Esophagus squamous epithelium (tissue), 5 donors: ENCODE data around the gene GALNT7. TPM values are rescaled to one million over a fixed set of nuclear protein-coding genes. Genes with fewer than 3 reads are reported as not detected.

Source experiments
- DNase-seq: peaks from one replicate; lab custom pipeline; 2025; lab: John Stamatoyannopoulos, UW
- H3K27ac ChIP-seq, 4 donors: fragments of 200-600 bp; sonication (generic); one replicate each; pipeline ENCODE4 v1.5.1; 2016 to 2019; ENCODE audit warnings: mild to moderate bottlenecking in 1 of 4
- H3K27me3 ChIP-seq, 4 donors: fragments of 200-600 bp; sonication (generic); 1 replicate in 3 of 4; 2 replicates in 1 of 4; pipeline versions ENCODE4 v1.5.1 to v1.6.0; 2017 to 2021; ENCODE audit warnings: antibody characterized with exemption in 1 of 4
- H3K36me3 ChIP-seq, 3 donors: fragments of 200-600 bp; sonication (generic); one replicate each; pipeline ENCODE4 v1.5.1; 2016 to 2019
- H3K4me1 ChIP-seq, 3 donors: fragments of 200-600 bp; sonication (generic); one replicate each; pipeline ENCODE4 v1.5.1; 2017 to 2019
- H3K4me3 ChIP-seq, 4 donors: fragments of 200-600 bp; sonication (generic); 1 replicate in 3 of 4; 2 replicates in 1 of 4; pipeline ENCODE4 v1.5.1; 2016 to 2019; ENCODE audit warnings: mild to moderate bottlenecking in 2 of 4, moderate library complexity in 1 of 4
- H3K9me3 ChIP-seq, 3 donors: fragments of 200-600 bp; sonication (generic); one replicate each; pipeline ENCODE4 v1.5.1; 2016 to 2019
- POLR2A ChIP-seq, 4 donors: fragments of 450-650 bp; IDR thresholded peaks; one replicate each; pipeline ENCODE4 v1.6.1; 2017; ENCODE audit warnings: antibody characterized with exemption in 4 of 4, mild to moderate bottlenecking in 4 of 4, moderate library complexity in 3 of 4
- WGBS, 2 donors: methylation state at CpG; one replicate each; pipeline ENCODE4 v1.1.5; 2018; 5-methylcytosine and 5-hydroxymethylcytosine counted together
- intact Hi-C: fragments of 100-400 bp; cut with DNase I; formaldehyde crosslinking; loops from one replicate; pipeline ENCODE4 v1.15.0; 2022
- total RNA-seq, 4 donors: library from RNA; depleted of rRNA; stranded (reverse); fragments of >200 nt; gene quantifications; one replicate each; pipeline ENCODE4 v1.1.0, GENCODE V29; 2016
- TF ChIP-seq, protein P1 (sequence below), 6 experiments: fragments of 450-650 bp in 4 of 6; fragments of 200-600 bp in 2 of 6; sonication (generic) in 2 of 6; IDR thresholded peaks; one replicate each; pipeline ENCODE4 v1.5.1; 2016 to 2019; ENCODE audit warnings: antibody characterized with exemption in 6 of 6, mild to moderate bottlenecking in 4 of 6, moderate library complexity in 4 of 6
- donor health status: DM: yes; HTN: yes; CAD: no.

The GALNT7 gene
- total RNA-seq, 4 donors from 2014 or later = 17.9 to 33.8 (median 23.6) TPM

DNA sequence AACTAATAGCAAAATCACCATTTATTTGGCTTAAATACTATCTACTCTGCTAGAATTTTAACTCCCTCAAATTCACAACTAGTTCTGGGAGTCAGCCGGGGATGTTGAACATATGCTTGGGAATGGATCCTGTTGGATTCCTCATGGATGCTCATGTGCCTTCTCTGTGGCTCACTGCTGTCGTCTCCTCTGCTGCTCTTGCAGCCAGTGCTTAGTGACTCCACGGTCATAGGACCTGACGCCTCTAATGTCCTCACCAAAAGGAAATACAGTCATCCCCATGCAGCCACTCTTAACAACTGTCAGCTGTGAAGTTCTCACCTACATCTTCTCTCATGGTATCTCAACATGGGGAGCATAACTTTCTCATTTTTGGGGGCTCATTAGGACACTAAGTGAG, 106.1 kb downstream of the GALNT7 start:
- Histone ChIP-seq H3K4me3 (no peak overlapping the region), H3K36me3 (peaks cover 0 to 12% (median 0%) of the 10 kb centered on the region in 3 donors), H3K9me3 (no peaks in the 10 kb centered on the region), H3K27ac (no peak overlapping the region), H3K27me3 (no peaks in the 10 kb centered on the region), H3K4me1 (peaks cover 0 to 4% (median 0%) of the 10 kb centered on the region in 3 donors)
- no peak for TF ChIP-seq POLR2A (IDR thresholded peaks at IDR 0.05)
- TF ChIP-seq, protein P1, sequence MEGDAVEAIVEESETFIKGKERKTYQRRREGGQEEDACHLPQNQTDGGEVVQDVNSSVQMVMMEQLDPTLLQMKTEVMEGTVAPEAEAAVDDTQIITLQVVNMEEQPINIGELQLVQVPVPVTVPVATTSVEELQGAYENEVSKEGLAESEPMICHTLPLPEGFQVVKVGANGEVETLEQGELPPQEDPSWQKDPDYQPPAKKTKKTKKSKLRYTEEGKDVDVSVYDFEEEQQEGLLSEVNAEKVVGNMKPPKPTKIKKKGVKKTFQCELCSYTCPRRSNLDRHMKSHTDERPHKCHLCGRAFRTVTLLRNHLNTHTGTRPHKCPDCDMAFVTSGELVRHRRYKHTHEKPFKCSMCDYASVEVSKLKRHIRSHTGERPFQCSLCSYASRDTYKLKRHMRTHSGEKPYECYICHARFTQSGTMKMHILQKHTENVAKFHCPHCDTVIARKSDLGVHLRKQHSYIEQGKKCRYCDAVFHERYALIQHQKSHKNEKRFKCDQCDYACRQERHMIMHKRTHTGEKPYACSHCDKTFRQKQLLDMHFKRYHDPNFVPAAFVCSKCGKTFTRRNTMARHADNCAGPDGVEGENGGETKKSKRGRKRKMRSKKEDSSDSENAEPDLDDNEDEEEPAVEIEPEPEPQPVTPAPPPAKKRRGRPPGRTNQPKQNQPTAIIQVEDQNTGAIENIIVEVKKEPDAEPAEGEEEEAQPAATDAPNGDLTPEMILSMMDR (IDR thresholded peaks at IDR 0.05) = no peak
- WGBS, 2 donors = 95 to 99% methylated on average over 4 of the region's 4 CpGs
- intact Hi-C loops = no loop called here
- DNase-seq = no peak

DNA sequence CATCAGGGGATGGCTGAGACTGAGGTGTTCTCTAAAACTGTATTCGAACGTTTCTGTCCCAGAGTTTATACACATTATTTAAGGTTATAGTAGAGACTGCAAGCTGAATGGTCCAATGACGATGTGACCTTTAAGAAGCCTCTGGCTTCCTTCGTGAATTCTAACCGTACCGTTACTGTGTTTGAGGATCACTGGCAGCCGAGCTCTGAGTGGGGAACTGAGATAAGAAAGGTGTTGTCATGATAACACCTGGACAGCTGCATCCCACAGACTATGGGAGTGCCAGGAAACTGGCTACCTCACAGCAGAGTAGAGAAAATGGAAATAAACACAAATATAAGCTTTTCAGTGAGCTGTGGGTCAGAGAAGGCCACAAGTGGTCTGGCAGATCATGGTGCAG, 106.5 kb downstream of the GALNT7 start:
- Histone ChIP-seq H3K4me3 (no peak overlapping the region), H3K27me3 (no peaks in the 10 kb centered on the region), H3K4me1 (peaks cover 0 to 4% (median 0%) of the 10 kb centered on the region in 3 donors), H3K27ac (no peak overlapping the region), H3K36me3 (peaks cover 0 to 12% (median 0%) of the 10 kb centered on the region in 3 donors), H3K9me3 (no peaks in the 10 kb centered on the region)
- TF ChIP-seq POLR2A (IDR thresholded peaks at IDR 0.05) = no peak
- TF ChIP-seq, protein P1 (IDR thresholded peaks at IDR 0.05) = no peak
- no peak for DNase-seq
- 97 to 98% methylated on average over 7 of the region's 7 CpGs for WGBS, 2 donors
- intact Hi-C loops = no loop called here

- intact Hi-C loops = no loop called here
- Histone ChIP-seq H3K27me3 (no peaks in the 10 kb centered on the region), H3K9me3 (no peaks in the 10 kb centered on the region), H3K27ac (no peak overlapping the region), H3K4me1 (peaks cover 0 to 4% (median 0%) of the 10 kb centered on the region in 3 donors), H3K4me3 (no peak overlapping the region), H3K36me3 (peaks cover 0 to 12% (median 0%) of the 10 kb centered on the region in 3 donors)
- no peak for TF ChIP-seq POLR2A (IDR thresholded peaks at IDR 0.05)
- TF ChIP-seq, protein P1 (IDR thresholded peaks at IDR 0.05) = no peak
- WGBS, 2 donors = 90 to 96% methylated on average over 2 of the region's 2 CpGs
- DNase-seq = no peak
These were observed 108.7 kb downstream of the GALNT7 start for GRCh38 chr4:173277340-173277739.

- TF ChIP-seq, protein P1 (IDR thresholded peaks at IDR 0.05) = no peak
- no peak for TF ChIP-seq POLR2A (IDR thresholded peaks at IDR 0.05)
- peaks cover 0 to 16% (median 12%) of the 10 kb centered on the region in 3 donors for H3K9me3 ChIP-seq
- no peak overlapping the region for H3K4me3 ChIP-seq
- 88 to 89% methylated on average over 4 of the region's 4 CpGs for WGBS, 2 donors
- DNase-seq = no peak
- no peaks in the 10 kb centered on the region for H3K27me3 ChIP-seq
- intact Hi-C loops = no loop called here
- H3K27ac ChIP-seq = no peak overlapping the region
- peaks cover 0 to under 1% (median 0%) of the 10 kb centered on the region in 3 donors for H3K36me3 ChIP-seq
- H3K4me1 ChIP-seq = peaks cover 0 to 4% (median 0%) of the 10 kb centered on the region in 3 donors
These were observed 112.4 kb downstream of the GALNT7 start for GRCh38 chr4:173280998-173281397.

DNA sequence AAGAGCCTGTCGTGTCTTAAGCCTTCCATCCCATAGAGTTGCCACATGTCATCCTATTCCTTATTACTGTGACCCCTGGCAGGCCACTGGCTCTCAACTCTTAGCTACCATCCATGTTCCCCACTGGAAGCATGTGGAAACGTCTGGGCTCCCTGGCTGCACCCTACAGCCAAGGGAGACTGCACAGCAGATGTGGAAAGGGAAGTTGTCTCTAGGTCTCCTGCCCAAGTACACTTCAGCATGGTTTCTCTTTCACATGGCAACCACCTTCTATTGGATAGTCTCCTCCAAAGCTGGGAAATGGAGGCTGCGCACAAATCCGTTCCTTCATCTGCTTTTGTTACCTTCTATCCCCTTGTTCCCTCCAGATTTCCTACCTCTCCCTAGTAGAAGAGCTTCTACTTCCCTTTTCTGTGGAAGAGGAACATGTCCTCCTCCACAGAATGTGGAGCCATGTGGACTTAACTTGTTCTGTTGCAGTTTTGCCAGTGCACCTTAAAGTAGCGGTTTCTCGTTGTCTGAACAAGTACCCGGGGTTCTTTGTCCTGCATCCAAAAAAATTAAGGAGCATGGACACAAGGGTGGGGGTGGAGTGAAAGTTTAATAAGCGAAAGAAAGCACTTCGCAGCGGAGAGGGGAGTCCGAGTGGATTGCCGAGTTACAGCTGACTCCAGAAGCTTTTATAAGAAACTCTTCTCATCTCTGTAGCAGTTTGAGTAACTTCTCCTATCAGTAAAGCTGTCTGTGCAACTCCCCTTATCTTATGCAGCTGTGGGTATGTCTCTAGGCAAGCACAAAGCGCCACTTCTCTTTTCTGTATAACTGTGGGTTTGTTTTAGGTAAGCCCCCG, 113.0 kb downstream of the GALNT7 start:
- intact Hi-C loops = no loop called here
- H3K27me3 ChIP-seq = no peaks in the 10 kb centered on the region
- no peak overlapping the region for H3K27ac ChIP-seq
- H3K36me3 ChIP-seq = peaks cover 0 to 7% (median 0%) of the 10 kb centered on the region in 3 donors
- H3K4me3 ChIP-seq = no peak overlapping the region
- peaks cover 0 to 4% (median 0%) of the 10 kb centered on the region in 3 donors for H3K4me1 ChIP-seq
- peaks cover 0 to 23% (median 12%) of the 10 kb centered on the region in 3 donors for H3K9me3 ChIP-seq
- DNase-seq = no peak
- WGBS, 2 donors = 82 to 91% methylated on average over 14 of the region's 14 CpGs
- TF ChIP-seq, protein P1 (IDR thresholded peaks at IDR 0.05) = no peak
